ENCODE measurements around the gene CACHD1. TPM values are rescaled to one million over a fixed set of nuclear protein-coding genes. Genes with fewer than 3 reads are reported as not detected.

Gene CACHD1
- total RNA-seq (2022; extraction: Qiagen RNA extraction; ENCODE audit: low read depth), result 1.4 to 1.7 TPM (median 1.5 TPM) in 5 replicates

GRCh38 chr1:64469977-64470664 is at the start of gene CACHD1:
CACHD1 (plus strand) TSS chr1:64470129; CDS start chr1:64470745, 616 bp downstream.

Measured in A549 treated with GW870086 at 1 μM for 4 hours (cell line).